Measurements from ENCODE around the gene AGXT2. TPM values are rescaled to one million over a fixed set of nuclear protein-coding genes. Genes with fewer than 3 reads are reported as not detected.

Gene AGXT2
- total RNA-seq, 1 experiment from 2014 or later: not detected

DNA sequence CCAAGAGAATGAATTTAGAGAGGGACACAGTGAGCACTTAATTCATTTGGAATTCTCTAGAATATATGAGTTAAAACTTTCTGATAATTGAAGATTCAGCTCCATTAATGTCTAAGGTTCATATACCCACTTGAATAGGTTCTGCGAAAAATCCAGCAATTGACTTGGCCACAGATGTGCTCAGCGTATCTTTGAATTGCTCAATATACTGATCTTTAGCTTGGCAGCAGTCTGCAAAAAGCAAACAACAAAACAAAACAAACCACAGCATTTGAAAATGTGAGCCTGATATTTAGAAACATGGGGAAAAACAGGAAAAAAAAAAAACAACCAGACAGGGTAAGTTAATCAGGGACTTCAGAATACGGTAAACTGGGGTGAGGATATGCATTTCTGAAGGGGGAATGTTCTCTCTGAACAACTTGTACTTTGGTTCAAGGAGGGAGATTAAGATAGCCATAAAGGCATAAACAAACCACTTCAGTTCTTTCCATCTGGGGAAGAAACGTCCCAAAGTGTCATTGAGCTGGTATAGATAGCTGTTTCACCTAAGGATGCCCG, 21.4 kb downstream of the AGXT2 start:
- Histone ChIP-seq H3K4ac (ENCODE audit: low read depth, low read length) (no peak overlapping the region), H3K18ac (ENCODE audit: insufficient read length, low read depth, low read length) (no peak overlapping the region), H3K56ac (ENCODE audit: insufficient read length, low read depth, low read length) (no peak overlapping the region), H4K91ac (ENCODE audit: insufficient read length, low read depth, low read length) (no peak overlapping the region), H2BK15ac (ENCODE audit: low read depth, low read length) (no peak overlapping the region), H2AFZ (ENCODE audit: low read length) (no peak overlapping the region), H3K23ac (ENCODE audit: insufficient read length, low read depth, low read length) (no peak overlapping the region), H3T11ph (ENCODE audit: low read length) (no peak overlapping the region), H3K79me2 (ENCODE audit: insufficient read depth, low read length) (no peaks in the 10 kb centered on the region), H3K27ac (ENCODE audit: insufficient read length, low read depth, low read length) (no peak overlapping the region), H3K27me3 (ENCODE audit: insufficient read depth, low read length) (no peaks in the 10 kb centered on the region), H3K14ac (ENCODE audit: insufficient read depth, low read length) (no peak overlapping the region), H3K9me3 (ENCODE audit: control insufficient read depth, low read depth, low read length) (no peaks in the 10 kb centered on the region), H3K4me2 (ENCODE audit: insufficient read depth, insufficient read length, low read length) (no peak overlapping the region), H4K20me1 (ENCODE audit: control insufficient read depth, insufficient read depth, insufficient read length) (no peaks in the 10 kb centered on the region), H4K8ac (replicated peaks; ENCODE audit: insufficient read length, low read depth, low read length) (no peak overlapping the region), H3K79me1 (ENCODE audit: insufficient read depth, low read depth, low read length, poor library complexity, severe bottlenecking) (no peaks in the 10 kb centered on the region), H3K9ac (ENCODE audit: extremely low read depth, insufficient read length, low read length) (no peak overlapping the region), H3K4me1 (ENCODE audit: insufficient read depth, low read length) (no peaks in the 10 kb centered on the region; the same call in 1 of the 2 replicates), H3K23me2 (ENCODE audit: insufficient read length, low read depth, low read length, poor library complexity, severe bottlenecking) (no peaks in the 10 kb centered on the region), H2BK5ac (ENCODE audit: insufficient read length, low read length) (no peak overlapping the region), H2BK120ac (ENCODE audit: low read depth, low read length, poor library complexity, severe bottlenecking) (no peak overlapping the region), H2AK5ac (ENCODE audit: insufficient read length, low read length) (no peak overlapping the region), H2BK12ac (ENCODE audit: insufficient read length, low read depth, low read length) (no peak overlapping the region), H4K5ac (ENCODE audit: insufficient read length, low read depth, low read length) (no peak overlapping the region), H2BK20ac (ENCODE audit: low read depth, low read length, poor library complexity, severe bottlenecking) (no peak overlapping the region)
- H3K27ac Mint-ChIP-seq: no peak overlapping the region
- H3K27me3 Mint-ChIP-seq (ENCODE audit: low read depth): no peaks in the 10 kb centered on the region; the same call in 1 of the 2 replicates
- DNase-seq: no peak
- WGBS (ENCODE audit: extremely low coverage, insufficient read length, low lambda C conversion rate): no CpG with 5 or more reads among the region's 5 CpGs
- no peaks in the 10 kb centered on the region; a peak in 1 of 7 replicates for H3K36me3 Mint-ChIP-seq (ENCODE audit: insufficient read depth in 1 of 3, low read depth in 3 of 3)
- H3K9me3 Mint-ChIP-seq: no peaks in the 10 kb centered on the region
- TF ChIP-seq, protein P1, sequence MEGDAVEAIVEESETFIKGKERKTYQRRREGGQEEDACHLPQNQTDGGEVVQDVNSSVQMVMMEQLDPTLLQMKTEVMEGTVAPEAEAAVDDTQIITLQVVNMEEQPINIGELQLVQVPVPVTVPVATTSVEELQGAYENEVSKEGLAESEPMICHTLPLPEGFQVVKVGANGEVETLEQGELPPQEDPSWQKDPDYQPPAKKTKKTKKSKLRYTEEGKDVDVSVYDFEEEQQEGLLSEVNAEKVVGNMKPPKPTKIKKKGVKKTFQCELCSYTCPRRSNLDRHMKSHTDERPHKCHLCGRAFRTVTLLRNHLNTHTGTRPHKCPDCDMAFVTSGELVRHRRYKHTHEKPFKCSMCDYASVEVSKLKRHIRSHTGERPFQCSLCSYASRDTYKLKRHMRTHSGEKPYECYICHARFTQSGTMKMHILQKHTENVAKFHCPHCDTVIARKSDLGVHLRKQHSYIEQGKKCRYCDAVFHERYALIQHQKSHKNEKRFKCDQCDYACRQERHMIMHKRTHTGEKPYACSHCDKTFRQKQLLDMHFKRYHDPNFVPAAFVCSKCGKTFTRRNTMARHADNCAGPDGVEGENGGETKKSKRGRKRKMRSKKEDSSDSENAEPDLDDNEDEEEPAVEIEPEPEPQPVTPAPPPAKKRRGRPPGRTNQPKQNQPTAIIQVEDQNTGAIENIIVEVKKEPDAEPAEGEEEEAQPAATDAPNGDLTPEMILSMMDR (conservative IDR thresholded peaks at IDR 0.05): no peak
- no peak overlapping the region for H3K4me3 Mint-ChIP-seq
- H3K4me1 Mint-ChIP-seq: peaks cover 2 to 4% of the 10 kb centered on the region in 2 experiments

Measured in H9 (cell line).